Osteocyte (in vitro differentiated cells): Measurements from ENCODE around the gene IL1RAP. TPM values are rescaled to one million over a fixed set of nuclear protein-coding genes. Genes with fewer than 3 reads are reported as not detected.

Experiments
- DNase-seq: peaks from one replicate; pipeline ENCODE4 v3.0.0; 2021; ENCODE audit warnings: mixed read lengths; ENCODE audit not compliant: unreplicated experiment; ENCODE audit errors: extremely low spot score
- H3K27ac Mint-ChIP-seq: one replicate; pipeline ENCODE4 v1.8.0; 2021; ENCODE audit warnings: mild to moderate bottlenecking, mixed read lengths; ENCODE audit not compliant: unreplicated experiment
- H3K27me3 Mint-ChIP-seq: one replicate; pipeline ENCODE4 v1.8.0; 2021; ENCODE audit warnings: mixed read lengths; ENCODE audit not compliant: unreplicated experiment
- H3K36me3 Mint-ChIP-seq: one replicate; pipeline ENCODE4 v1.8.0; 2021; ENCODE audit warnings: mixed read lengths; ENCODE audit not compliant: unreplicated experiment
- H3K4me1 Mint-ChIP-seq: one replicate; pipeline ENCODE4 v1.8.0; 2021; ENCODE audit warnings: mixed read lengths; ENCODE audit not compliant: unreplicated experiment
- H3K4me3 Mint-ChIP-seq: one replicate; pipeline ENCODE4 v1.8.0; 2021; ENCODE audit warnings: mild to moderate bottlenecking, moderate library complexity, mixed read lengths; ENCODE audit not compliant: unreplicated experiment
- H3K9me3 Mint-ChIP-seq: one replicate; pipeline ENCODE4 v1.8.0; 2021; ENCODE audit warnings: mixed read lengths; ENCODE audit not compliant: unreplicated experiment
- total RNA-seq: library from RNA; stranded (reverse); gene quantifications from 2 replicates; pipeline ENCODE4 v1.2.1, GENCODE V29; 2021
- TF ChIP-seq, protein P1 (sequence below): fragments of 200-600 bp; sonication (generic); IDR thresholded peaks from 2 replicates; pipeline ENCODE4 v1.5.0; 2021; ENCODE audit warnings: antibody characterized with exemption, mild to moderate bottlenecking, moderate library complexity

IL1RAP gene
- total RNA-seq, 1 donor from 2014 or later: 29.3 TPM

DNA sequence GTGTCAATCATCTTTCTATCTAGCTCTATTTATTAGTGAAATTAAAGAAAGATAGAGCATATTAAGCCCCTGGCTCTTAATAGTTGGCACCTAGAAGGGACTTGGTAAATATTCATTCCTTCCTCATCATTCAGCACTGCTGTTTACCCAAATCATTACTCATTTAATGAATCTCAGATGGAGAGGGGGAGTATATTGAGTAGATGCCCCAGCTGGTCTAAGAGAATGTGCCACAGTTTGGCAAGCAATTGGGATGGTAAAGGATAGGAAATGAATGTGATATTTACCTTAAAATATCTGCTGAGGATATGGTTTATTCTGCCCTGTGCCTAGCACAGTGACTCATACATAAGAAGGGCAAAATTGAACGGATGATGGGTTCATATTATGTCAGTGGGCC is 6.0 kb downstream of the IL1RAP start:
- Mint-ChIP-seq H3K9me3 (peaks cover 4% of the 10 kb centered on the region), H3K4me1 (peaks cover 30% of the 10 kb centered on the region), H3K36me3 (peaks cover 13% of the 10 kb centered on the region), H3K27me3 (no peaks in the 10 kb centered on the region), H3K27ac (no peak overlapping the region), H3K4me3 (no peak overlapping the region)
- no peak for DNase-seq
- TF ChIP-seq, protein P1, sequence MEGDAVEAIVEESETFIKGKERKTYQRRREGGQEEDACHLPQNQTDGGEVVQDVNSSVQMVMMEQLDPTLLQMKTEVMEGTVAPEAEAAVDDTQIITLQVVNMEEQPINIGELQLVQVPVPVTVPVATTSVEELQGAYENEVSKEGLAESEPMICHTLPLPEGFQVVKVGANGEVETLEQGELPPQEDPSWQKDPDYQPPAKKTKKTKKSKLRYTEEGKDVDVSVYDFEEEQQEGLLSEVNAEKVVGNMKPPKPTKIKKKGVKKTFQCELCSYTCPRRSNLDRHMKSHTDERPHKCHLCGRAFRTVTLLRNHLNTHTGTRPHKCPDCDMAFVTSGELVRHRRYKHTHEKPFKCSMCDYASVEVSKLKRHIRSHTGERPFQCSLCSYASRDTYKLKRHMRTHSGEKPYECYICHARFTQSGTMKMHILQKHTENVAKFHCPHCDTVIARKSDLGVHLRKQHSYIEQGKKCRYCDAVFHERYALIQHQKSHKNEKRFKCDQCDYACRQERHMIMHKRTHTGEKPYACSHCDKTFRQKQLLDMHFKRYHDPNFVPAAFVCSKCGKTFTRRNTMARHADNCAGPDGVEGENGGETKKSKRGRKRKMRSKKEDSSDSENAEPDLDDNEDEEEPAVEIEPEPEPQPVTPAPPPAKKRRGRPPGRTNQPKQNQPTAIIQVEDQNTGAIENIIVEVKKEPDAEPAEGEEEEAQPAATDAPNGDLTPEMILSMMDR: no peak

DNA sequence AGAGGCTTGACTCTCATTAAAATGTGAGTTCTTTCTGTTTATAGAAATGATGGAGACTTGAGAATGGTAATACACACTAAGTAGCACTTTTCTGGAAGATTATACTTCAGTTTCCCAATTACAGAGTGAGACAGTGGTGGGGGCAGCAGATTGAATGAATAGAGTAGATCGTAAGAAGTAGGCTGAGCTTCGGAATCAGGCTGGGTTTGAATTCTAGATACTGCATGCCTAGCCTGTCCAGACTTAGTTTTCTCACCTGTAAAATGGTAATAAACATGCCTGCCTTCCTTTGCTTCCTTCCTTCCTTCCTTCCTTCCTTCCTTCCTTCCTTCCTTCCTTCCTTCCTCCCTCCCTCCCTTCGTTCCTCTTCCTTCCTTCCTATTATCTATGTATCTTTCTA is 8.1 kb downstream of the IL1RAP start:
- Mint-ChIP-seq H3K9me3 (peaks cover 4% of the 10 kb centered on the region), H3K4me1 (peaks cover 18% of the 10 kb centered on the region), H3K36me3 (peaks cover 13% of the 10 kb centered on the region), H3K27me3 (no peaks in the 10 kb centered on the region), H3K4me3 (no peak overlapping the region), H3K27ac (no peak overlapping the region)
- TF ChIP-seq, protein P1: no peak
- no peak for DNase-seq

DNA sequence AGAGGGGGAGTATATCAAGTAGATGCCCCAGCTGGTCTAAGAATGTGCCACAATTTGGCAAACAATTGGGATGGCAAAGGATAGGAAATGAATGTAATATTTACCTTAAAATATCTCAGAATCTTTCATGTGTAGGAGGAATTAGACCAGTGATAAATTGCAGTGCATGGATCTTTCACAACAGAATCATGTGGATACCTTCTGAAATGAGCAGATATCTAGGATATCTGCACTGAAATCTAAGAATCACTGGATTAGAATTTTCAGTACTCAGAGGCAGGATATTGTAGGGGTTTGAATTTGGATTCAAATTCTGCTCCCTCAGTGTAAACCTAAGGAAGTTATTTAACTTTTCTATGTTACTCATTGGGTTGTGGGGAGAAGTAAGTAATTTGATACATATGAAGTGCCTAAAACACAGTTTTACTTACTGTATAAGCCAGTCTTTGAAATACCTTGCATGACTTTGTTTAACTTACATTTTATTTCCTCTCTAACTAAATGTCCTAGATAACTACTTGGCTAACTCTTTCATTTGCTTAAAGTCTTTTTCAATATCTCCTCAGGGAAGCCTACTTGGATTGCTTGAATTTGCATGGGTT is 8.8 kb downstream of the IL1RAP start:
- Mint-ChIP-seq H3K9me3 (peaks cover 4% of the 10 kb centered on the region), H3K4me1 (peaks cover 16% of the 10 kb centered on the region), H3K27ac (no peak overlapping the region), H3K36me3 (peaks cover 13% of the 10 kb centered on the region), H3K27me3 (no peaks in the 10 kb centered on the region), H3K4me3 (no peak overlapping the region)
- TF ChIP-seq, protein P1: no peak
- DNase-seq: no peak

DNA sequence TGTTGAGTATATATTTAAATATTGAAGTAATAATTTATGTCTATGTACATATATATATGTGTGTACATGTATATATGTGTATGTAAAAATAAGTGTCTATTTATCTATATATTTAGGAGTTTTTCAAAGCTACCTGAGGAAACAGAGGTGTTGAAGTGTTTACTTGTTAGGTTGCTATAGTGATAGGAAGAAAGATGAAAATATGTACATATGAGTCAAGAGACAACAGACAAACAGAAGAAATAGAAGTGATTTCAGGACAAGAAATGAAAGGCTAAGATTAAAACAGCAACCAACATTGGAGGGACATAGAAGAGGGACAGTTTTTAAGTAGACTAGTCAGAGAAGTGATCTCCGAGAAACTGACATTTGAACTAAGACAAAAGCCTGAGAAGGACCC is 11.1 kb downstream of the IL1RAP start:
- Mint-ChIP-seq H3K9me3 (no peaks in the 10 kb centered on the region), H3K4me3 (no peak overlapping the region), H3K27ac (no peak overlapping the region), H3K27me3 (no peaks in the 10 kb centered on the region), H3K36me3 (peaks cover 8% of the 10 kb centered on the region), H3K4me1 (peaks cover 15% of the 10 kb centered on the region)
- no peak for DNase-seq
- TF ChIP-seq, protein P1: no peak

DNA sequence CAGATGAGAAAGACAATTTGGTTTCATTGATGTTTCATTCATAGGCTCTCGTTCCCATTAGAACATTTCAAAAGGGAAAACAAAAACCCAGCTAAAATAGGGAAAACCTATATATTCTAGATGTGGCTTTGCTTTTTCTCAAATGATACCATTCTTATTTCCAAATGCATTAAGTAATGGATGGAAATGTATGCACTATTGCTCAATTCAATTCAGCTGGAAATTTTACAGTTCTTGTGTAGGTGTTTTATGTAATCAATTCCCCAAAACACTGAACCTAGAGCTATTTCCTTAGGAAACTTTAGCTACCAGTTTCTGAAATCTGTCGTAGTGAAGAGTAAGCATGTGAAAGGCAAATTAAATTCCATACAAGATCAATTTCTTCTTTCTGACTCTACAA is 11.7 kb downstream of the IL1RAP start:
- H3K27ac Mint-ChIP-seq: no peak overlapping the region
- DNase-seq: no peak
- H3K27me3 Mint-ChIP-seq: no peaks in the 10 kb centered on the region
- no peak overlapping the region for H3K4me3 Mint-ChIP-seq
- TF ChIP-seq, protein P1: no peak
- H3K36me3 Mint-ChIP-seq: peaks cover 8% of the 10 kb centered on the region
- no peaks in the 10 kb centered on the region for H3K9me3 Mint-ChIP-seq
- H3K4me1 Mint-ChIP-seq: peaks cover 15% of the 10 kb centered on the region
